CD4-positive, alpha-beta T cell treated with Interferon gamma for 1 hour (primary cell): Measurements from ENCODE around the gene DDX25.

Experiments
- DNase-seq: peaks from one replicate; pipeline ENCODE4 v3.0.0-alpha.2; 2020

DDX25 gene

GRCh38 chr11:125939081-125939521, 34.8 kb downstream of the DDX25 start:
- DNase-seq, result no peak

DNA sequence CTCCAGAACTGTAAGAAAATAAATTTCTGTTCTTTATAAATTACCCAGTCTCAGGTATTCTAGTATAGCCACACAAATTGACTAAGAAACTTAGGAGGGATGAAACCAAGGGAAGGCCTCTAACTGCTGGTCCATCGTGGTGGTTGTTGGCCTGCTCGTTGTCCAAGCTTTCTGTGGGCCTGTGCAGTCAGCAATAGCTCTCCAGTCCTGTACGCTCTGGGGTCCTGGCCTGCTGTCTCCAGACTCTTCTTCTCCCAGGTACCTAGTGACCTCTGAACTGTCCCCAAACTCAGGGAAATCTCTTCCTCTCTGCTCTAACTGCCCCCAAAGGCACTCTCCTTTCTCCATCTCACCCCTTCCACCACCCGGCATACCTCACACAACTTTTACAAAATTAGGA, 35.8 kb downstream of the DDX25 start:
- DNase-seq, result no peak

GRCh38 chr11:125941267-125941618, 36.9 kb downstream of the DDX25 start:
- no peak for DNase-seq

GRCh38 chr11:125941619-125942611, 37.6 kb downstream of the DDX25 start:
- no peak for DNase-seq

GRCh38 chr11:125942771-125943428, 38.6 kb downstream of the DDX25 start:
- no peak for DNase-seq

DNA sequence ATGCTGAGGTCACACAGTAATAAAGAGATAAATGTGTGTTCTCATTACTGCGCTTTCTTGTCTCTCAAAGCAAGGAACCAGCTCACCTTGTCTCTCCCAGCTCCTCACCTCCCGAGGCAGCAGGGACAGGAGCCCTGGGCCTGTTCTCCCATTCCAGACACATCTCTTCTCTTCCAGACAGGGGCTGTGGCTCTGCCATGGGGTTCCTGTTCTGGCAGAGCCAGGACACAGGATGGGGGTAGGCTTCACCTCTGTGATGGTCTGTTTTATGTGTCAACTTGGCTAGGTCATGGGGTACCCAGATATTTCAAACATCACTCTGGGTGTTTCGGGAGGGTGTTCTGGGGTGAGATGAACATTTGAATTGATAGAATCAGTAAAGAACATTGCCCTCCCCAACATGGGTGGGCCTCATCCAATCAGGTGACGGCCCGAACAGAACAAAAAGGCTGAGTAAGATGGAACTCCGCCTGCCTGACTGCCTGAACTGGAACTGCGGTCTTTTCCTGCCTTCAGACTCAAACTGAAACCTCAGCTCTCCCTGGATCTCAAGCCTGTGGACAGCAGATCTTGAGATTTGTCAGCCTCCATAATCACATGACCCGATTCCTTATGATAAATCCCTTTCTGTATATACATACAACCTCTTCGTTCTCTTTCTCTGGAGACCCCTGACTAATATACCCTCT, 39.5 kb downstream of the DDX25 start:
- DNase-seq, result no peak

GRCh38 chr11:125944350-125945010, 40.2 kb downstream of the DDX25 start:
- no peak for DNase-seq

DNA sequence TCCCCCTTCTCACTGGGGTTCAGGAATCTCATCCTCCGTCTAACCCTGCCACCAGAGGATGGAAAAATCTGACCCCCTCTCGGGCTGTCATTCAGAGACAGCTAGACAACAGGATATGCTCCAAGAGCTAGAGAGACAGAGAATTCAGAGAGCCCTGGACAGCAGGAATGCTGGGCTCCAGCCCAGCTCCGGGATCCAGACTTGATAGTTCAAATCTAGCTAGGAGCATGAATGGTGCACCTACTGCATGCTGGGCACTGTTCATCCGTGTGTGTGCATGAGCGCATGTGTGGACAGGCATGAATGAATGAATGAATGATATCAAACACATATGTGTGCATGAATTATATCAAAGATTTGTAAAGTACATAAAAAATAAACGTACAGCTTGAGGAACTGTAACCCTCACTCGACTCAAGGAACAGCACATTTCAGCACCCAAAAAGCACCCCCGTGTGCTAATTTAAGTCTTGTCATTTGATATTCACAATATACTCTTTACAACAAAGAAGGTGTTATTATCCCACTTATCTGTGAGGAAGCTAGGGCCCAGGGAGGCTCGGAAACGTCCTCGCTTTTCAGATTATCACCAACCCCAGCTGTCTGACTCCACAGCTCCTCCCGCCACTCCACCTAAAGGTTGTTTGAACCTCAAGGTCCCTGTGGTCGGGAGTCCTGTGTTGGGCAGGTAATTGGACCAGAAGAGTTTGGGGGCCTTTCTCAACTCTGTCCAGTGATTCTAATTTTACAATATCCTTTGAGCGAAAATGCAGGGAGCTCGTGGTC, 40.9 kb downstream of the DDX25 start:
- no peak for DNase-seq

GRCh38 chr11:125945797-125946520, 41.7 kb downstream of the DDX25 start, which contains the start of gene VSIG10L2:
TSS of gene VSIG10L2 (plus strand) at chr11:125946044. CDS start at chr11:125946056, 12 bp downstream.
- DNase-seq, result no peak

DNA sequence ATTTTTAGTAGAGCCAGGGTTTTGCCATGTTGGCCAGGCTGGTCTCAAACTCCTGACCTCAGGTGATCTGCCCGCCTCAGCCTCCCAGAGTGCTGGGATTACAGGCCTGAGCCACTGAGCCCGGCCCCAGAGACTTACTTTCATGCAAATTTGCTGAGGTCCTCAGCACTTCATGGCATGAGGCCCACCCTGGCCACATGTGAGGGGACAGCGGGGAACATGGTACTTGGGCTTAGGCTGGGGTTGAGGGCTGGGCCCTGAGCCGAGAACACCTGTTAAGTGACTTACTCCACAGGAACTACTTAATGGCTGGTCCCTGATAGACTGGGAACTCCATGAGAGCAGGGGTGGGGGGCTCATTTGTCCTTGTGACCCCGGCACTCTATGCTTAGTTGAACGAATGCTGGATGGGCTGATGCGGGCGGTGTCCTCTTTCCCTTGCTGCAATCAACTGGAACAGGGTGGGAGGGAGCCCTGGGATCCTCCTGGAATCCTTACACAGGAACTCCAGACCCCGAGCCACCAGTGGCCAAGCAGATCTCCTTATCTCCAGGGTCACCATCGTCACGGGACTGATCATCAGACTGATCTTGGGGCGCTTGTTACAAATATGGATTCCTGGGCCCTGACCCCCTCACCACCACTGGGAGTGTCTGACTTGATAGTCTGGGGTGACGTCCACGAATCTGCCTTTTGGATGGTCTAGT, 42.6 kb downstream of the DDX25 start:
- no peak for DNase-seq

DNA sequence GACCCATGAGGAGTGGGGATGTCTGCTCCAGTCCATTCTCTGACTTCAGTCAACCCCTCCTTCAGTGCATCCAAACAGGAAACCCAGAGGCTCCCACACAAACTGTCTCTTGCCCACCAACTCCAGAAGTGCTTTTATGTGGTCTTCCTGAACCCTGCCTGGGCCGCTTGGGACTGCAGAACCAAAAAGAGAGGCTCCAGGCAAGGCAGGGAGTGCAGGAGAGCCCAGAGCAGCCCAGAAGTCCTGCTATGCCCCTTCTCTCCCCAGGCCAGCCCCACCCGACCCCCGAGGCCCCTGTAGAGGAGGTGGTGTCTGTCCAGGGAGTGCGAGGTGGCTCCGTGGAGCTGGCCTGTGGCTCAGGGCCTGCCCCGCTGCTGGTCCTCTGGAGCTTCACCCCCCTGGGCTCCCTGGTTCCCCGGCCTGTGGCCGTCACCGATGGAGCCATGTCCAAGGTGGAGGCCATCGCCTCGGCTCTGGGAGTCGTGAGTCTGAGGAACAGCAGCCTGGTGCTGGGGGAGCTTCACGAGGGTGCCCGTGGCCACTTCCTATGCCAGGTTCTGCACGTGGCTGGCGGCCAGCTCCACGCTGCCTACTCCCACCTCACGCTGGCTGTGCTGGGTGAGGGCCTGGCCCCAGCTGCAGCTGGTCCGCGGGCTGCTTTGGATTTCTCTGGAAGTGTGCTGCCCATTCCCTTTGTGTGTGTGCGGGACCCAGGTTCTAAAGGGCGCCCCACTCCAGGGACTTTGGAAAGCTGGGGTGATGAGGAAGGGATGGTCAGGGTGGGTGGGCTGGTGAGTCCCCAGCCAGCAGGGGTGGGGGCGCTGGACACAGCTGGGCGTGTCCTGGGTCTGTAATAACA, 43.3 kb downstream of the DDX25 start:
- DNase-seq, result no peak

- no peak for DNase-seq
Observed at GRCh38 chr11:125948278-125949051, 44.2 kb downstream of the DDX25 start.

GRCh38 chr11:125949271-125950177, 45.2 kb downstream of the DDX25 start:
- no peak for DNase-seq

- DNase-seq, result no peak
Observed at GRCh38 chr11:125950178-125950490, 45.8 kb downstream of the DDX25 start.

- no peak for DNase-seq
Observed at GRCh38 chr11:125950696-125951651, 46.7 kb downstream of the DDX25 start.

DNA sequence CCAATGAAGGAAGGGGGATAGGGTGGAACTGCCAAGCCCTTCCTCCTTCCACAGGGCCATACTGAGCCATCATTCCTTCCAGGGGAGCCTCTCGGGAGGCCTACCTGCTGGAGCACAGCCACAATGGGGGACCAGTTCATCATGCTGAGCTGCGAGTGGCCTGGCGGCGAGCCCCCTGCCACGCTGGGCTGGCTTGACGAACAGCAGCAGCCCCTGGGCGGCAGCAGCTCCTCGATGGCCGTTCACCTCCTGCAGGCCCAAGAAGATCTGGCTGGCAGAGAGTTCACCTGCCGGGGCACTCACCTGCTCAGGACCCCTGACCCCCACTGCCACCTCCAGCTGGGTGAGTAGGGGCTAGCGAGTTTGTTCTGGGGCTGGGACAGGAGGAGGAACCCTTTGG, 47.4 kb downstream of the DDX25 start:
- DNase-seq, result no peak

DNA sequence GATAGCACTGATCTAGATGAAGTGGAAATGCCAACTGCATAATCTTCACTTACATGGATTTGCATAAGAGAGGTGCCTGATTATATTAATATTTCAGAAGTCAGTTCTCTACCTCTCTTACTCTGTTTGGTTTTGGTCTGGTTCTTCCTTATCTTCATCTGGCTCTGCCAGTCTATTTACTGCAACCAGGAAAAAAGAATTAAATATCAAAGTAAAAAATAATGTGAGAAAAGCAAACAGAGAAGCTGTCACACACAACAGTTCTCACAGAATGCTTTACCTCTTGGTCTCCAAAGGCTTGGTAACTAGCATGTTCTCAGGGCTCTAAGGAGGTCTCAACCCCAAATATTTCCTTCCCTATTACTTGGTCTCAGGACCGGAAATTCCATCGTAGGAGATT, 48.3 kb downstream of the DDX25 start:
- DNase-seq, result no peak
